Natural killer cell (primary cell): Measurements from ENCODE around the gene IFNA1. TPM values are rescaled to one million over a fixed set of nuclear protein-coding genes. Genes with fewer than 3 reads are reported as not detected.

Experiments used
- ATAC-seq, 3 donors: fragments of 150-1000 bp in 2 of 3; fragments of 200-7000 bp in 1 of 3; cut with Tn5 transposase; 1 replicate in 1 of 3; 2 replicates in 2 of 3; pipeline ENCODE4 v1.10.0; 2021; ENCODE audit warnings: mild to moderate bottlenecking in 2 of 3, moderate library complexity in 2 of 3
- DNase-seq, 2 donors: peaks; one replicate each; pipeline versions ENCODE4 v3.0.0 to v3.0.0-alpha.2; 2013 to 2021; ENCODE audit warnings: mixed read lengths in 1 of 2
- H3K27ac ChIP-seq: one replicate; pipeline ENCODE4 v1.5.1; 2013; ENCODE audit warnings: mild to moderate bottlenecking, low read length
- H3K27me3 ChIP-seq: one replicate; pipeline ENCODE4 v1.6.1; 2013; ENCODE audit warnings: low read length; ENCODE audit not compliant: control insufficient read depth, insufficient read depth
- H3K36me3 ChIP-seq: one replicate; pipeline ENCODE4 v1.6.1; 2013; ENCODE audit warnings: low read length; ENCODE audit not compliant: control insufficient read depth, insufficient read depth
- H3K4me1 ChIP-seq: one replicate; pipeline ENCODE4 v1.6.1; 2013; ENCODE audit warnings: low read length; ENCODE audit not compliant: control insufficient read depth, insufficient read depth
- H3K4me3 ChIP-seq: one replicate; pipeline ENCODE4 v1.5.1; 2013; ENCODE audit warnings: low read length
- H3K9me3 ChIP-seq: one replicate; pipeline ENCODE4 v1.6.1; 2013; ENCODE audit warnings: low read length; ENCODE audit not compliant: control insufficient read depth, insufficient read depth
- H3K27ac Mint-ChIP-seq, 2 donors: one replicate each; pipeline ENCODE4 v1.8.0; 2022; ENCODE audit warnings: mild to moderate bottlenecking in 2 of 2, mixed read lengths in 2 of 2, moderate library complexity in 1 of 2
- H3K27me3 Mint-ChIP-seq, 2 donors: one replicate each; pipeline ENCODE4 v1.8.0; 2022; ENCODE audit warnings: low read depth in 2 of 2, mixed read lengths in 2 of 2
- H3K36me3 Mint-ChIP-seq: one replicate; pipeline ENCODE4 v1.8.0; 2022; ENCODE audit warnings: mixed read lengths
- H3K4me1 Mint-ChIP-seq, 2 donors: one replicate each; pipeline ENCODE4 v1.8.0; 2022; ENCODE audit warnings: mixed read lengths in 2 of 2
- H3K4me3 Mint-ChIP-seq: one replicate; pipeline ENCODE4 v1.8.0; 2022; ENCODE audit warnings: mild to moderate bottlenecking, moderate library complexity, mixed read lengths
- H3K9me3 Mint-ChIP-seq, 2 donors: one replicate each; pipeline ENCODE4 v1.8.0; 2022; ENCODE audit warnings: mixed read lengths in 2 of 2
- WGBS: methylation state at CpG from one replicate; pipeline ENCODE4 v1.1.7; 2013; ENCODE audit warnings: missing lambda C conversion rate; ENCODE audit not compliant: insufficient coverage; 5-methylcytosine and 5-hydroxymethylcytosine counted together
- intact Hi-C: fragments of 100-400 bp; cut with micrococcal nuclease; formaldehyde crosslinking; loops from one replicate; pipeline ENCODE4 v1.14.2; 2022
- total RNA-seq, 4 donors: library from RNA; stranded (reverse); fragments of 120-200 nt in 1 of 4; gene quantifications; one replicate each; pipeline versions ENCODE4 v1.2.3 to v1.2.4, GENCODE V29; 2013 to 2022
- TF ChIP-seq, protein P1 (sequence below): fragments of 200-600 bp; IDR thresholded peaks from one replicate; pipeline ENCODE4 v1.8.0; 2022; ENCODE audit warnings: antibody characterized with exemption

IFNA1 gene
- total RNA-seq, 3 donors from 2014 or later (not counting 1 experiment from before 2014, with no cell fraction given) = not detected

DNA sequence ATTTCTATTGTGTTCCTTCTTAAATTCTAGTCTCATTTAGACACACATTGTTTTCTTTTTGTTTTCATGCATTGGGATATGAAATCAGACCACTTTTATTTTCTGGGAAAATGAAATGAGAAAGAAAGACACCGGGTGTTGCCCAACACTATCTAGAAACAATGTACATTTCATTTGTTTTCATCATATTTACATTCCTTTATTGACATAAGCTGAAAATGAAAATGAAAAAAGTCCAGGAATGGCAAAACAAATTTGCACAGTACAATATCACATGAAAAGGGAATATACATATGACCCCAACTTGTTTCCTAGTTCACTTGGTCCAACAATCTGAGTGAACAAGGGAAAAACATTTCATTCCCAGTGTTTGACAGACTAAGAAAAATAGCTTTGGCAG, 21.1 kb downstream of the IFNA1 start:
- peaks cover 8% of the 10 kb centered on the region for H3K27me3 ChIP-seq
- no peaks in the 10 kb centered on the region for H3K36me3 ChIP-seq
- H3K9me3 Mint-ChIP-seq = no peaks in the 10 kb centered on the region
- H3K4me1 Mint-ChIP-seq = no peaks in the 10 kb centered on the region
- H3K27ac ChIP-seq = no peak overlapping the region
- intact Hi-C loops = no loop called here
- DNase-seq (no peak), ATAC-seq (no peak)
- no peaks in the 10 kb centered on the region for H3K4me1 ChIP-seq
- H3K27me3 Mint-ChIP-seq = peaks cover 29 to 78% of the 10 kb centered on the region in 2 donors
- TF ChIP-seq, protein P1, sequence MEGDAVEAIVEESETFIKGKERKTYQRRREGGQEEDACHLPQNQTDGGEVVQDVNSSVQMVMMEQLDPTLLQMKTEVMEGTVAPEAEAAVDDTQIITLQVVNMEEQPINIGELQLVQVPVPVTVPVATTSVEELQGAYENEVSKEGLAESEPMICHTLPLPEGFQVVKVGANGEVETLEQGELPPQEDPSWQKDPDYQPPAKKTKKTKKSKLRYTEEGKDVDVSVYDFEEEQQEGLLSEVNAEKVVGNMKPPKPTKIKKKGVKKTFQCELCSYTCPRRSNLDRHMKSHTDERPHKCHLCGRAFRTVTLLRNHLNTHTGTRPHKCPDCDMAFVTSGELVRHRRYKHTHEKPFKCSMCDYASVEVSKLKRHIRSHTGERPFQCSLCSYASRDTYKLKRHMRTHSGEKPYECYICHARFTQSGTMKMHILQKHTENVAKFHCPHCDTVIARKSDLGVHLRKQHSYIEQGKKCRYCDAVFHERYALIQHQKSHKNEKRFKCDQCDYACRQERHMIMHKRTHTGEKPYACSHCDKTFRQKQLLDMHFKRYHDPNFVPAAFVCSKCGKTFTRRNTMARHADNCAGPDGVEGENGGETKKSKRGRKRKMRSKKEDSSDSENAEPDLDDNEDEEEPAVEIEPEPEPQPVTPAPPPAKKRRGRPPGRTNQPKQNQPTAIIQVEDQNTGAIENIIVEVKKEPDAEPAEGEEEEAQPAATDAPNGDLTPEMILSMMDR = no peak
- H3K4me3 Mint-ChIP-seq = no peak overlapping the region
- H3K36me3 Mint-ChIP-seq = no peaks in the 10 kb centered on the region
- H3K4me3 ChIP-seq = no peak overlapping the region
- no peaks in the 10 kb centered on the region for H3K9me3 ChIP-seq
- no peak overlapping the region for H3K27ac Mint-ChIP-seq
- WGBS = no CpG with 5 or more reads among the region's 1 CpG

- TF ChIP-seq, protein P1 = no peak
- intact Hi-C loops = no loop called here
- Histone ChIP-seq H3K36me3 (no peaks in the 10 kb centered on the region), H3K27ac (no peak overlapping the region), H3K27me3 (peaks cover 3% of the 10 kb centered on the region), H3K4me3 (no peak overlapping the region), H3K4me1 (no peaks in the 10 kb centered on the region), H3K9me3 (no peaks in the 10 kb centered on the region)
- peaks cover 28 to 55% of the 10 kb centered on the region in 2 donors for H3K27me3 Mint-ChIP-seq
- no peaks in the 10 kb centered on the region for H3K36me3 Mint-ChIP-seq
- no peak overlapping the region for H3K27ac Mint-ChIP-seq
- H3K4me3 Mint-ChIP-seq = no peak overlapping the region
- H3K4me1 Mint-ChIP-seq = no peaks in the 10 kb centered on the region
- 91% methylated on average over 5 of the region's 5 CpGs for WGBS
- DNase-seq (no peak), ATAC-seq (no peak)
- no peaks in the 10 kb centered on the region for H3K9me3 Mint-ChIP-seq
Measured at GRCh38 chr9:21465138-21465537, 24.9 kb downstream of the IFNA1 start.

DNA sequence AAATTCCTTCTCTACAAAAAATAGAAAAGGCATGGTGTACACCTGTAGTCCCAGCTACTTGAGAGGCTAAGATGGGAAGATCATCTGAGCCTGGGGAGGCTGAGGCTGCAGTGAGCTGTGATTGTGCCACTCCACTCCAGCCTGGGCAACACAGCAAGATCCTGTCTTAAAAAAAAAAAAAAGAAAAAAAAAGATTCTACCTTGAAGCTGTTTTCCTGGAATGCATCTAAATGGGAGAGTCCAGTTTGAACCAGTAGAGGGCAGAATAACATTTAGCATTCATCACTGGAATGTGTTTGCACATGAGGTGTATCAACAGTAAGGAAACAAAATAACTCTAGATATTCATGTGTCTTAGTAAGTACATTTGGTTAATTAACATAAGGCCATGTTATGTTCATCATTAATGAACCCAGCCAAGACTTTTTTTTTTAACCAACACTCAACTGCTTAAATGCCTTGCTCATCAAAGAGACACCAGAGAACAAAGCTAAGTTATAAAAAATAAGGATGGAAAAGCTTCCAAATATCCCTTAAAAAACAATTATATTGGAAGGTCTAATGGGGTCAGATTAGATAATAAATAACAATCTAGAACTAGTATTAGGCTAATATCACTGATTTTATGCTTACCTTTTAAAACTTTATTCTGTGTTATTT, 25.8 kb downstream of the IFNA1 start:
- Mint-ChIP-seq H3K27me3 (peaks cover 19 to 47% of the 10 kb centered on the region in 2 donors), H3K27ac (no peak overlapping the region), H3K4me3 (no peak overlapping the region), H3K4me1 (no peaks in the 10 kb centered on the region), H3K9me3 (no peaks in the 10 kb centered on the region), H3K36me3 (no peaks in the 10 kb centered on the region)
- H3K4me3 ChIP-seq = no peak overlapping the region
- peaks cover 2% of the 10 kb centered on the region for H3K27me3 ChIP-seq
- no peaks in the 10 kb centered on the region for H3K36me3 ChIP-seq
- H3K27ac ChIP-seq = no peak overlapping the region
- DNase-seq (peak in 1 of 2 donors; percentile 76), ATAC-seq (peak; percentile 55 to 69 (median 65))
- TF ChIP-seq, protein P1 = peak; percentile 78
- H3K4me1 ChIP-seq = no peaks in the 10 kb centered on the region
- no peaks in the 10 kb centered on the region for H3K9me3 ChIP-seq
- intact Hi-C loops = loop anchor here (1.0 kb wide), 1 partner anchor 323 kb away; no protein-coding TSS in a partner anchor

DNA sequence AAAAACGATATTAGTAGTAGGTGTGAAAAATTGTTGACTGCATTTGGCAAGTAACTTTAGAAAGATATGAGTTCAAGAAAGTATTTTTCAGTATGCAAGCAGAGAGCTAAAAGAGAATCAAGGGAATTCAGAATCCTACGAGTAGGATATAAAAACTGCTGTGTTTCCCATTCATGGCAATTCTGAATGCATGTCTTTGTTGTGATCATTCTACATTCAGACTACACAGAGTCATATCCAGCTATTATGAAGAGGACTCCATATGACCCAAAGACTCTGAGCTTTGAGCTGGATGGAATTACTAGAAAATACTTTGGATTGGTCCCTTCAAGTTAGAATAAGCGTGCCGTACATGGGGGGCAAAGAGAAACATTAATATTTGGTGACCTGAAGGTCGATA, 29.9 kb downstream of the IFNA1 start:
- DNase-seq (no peak), ATAC-seq (no peak)
- WGBS = 91% methylated on average over 5 of the region's 5 CpGs
- Mint-ChIP-seq H3K9me3 (no peaks in the 10 kb centered on the region), H3K4me1 (no peaks in the 10 kb centered on the region), H3K27me3 (peaks cover 8 to 28% of the 10 kb centered on the region in 2 donors), H3K36me3 (no peaks in the 10 kb centered on the region), H3K4me3 (no peak overlapping the region), H3K27ac (no peak overlapping the region)
- Histone ChIP-seq H3K36me3 (no peaks in the 10 kb centered on the region), H3K4me1 (no peaks in the 10 kb centered on the region), H3K27me3 (peaks cover 1% of the 10 kb centered on the region), H3K9me3 (no peaks in the 10 kb centered on the region), H3K27ac (no peak overlapping the region), H3K4me3 (no peak overlapping the region)
- TF ChIP-seq, protein P1 = no peak
- intact Hi-C loops = no loop called here
